ENCODE results near the gene SYNC.
"Not testable (repeated sequence)": the region's sequence is repeated elsewhere in the genome, so short reads cannot be mapped to it uniquely, and the experiment has no call there.

SYNC gene

DNA sequence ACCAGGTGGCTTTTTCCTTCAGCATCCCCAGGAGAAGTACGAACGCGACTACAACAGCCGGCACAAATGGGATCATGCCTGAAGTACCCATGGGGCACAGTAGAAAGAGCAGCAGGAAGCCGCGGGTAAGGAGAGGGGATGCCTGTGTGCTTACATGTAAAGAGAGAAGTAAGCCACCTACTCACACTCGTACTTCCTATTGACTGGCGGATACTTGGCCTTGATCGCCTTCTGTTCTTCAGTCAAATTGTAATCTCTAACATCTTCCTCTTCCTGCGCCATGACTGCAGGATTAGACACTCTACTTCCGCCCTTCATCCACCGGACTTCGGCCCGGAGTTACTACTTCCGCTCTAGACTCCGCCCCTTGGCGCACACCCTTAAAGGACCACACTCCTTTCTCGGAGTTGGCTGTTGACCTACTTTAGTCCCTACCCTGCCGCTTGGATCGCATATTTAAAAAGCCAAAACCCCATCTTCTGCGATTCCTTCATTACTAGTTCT is 52.3 kb downstream of the SYNC start, which contains the start of gene ZBTB8OS:
Gene ZBTB8OS (minus strand): TSS at position 303 of the 504 bp plus-strand sequence. CDS start 21 bp downstream, at position 282.
- Histone ChIP-seq H3K9ac (ENCODE audit: low read depth in 1 of 2, low read length in 2 of 2) (peak within 1 kb of the TSS; percentile 88 to 94), H3K27me3 (ENCODE audit: control insufficient read depth in 1 of 2, insufficient read depth in 2 of 2, low read length in 2 of 2) (no peaks in the 10 kb centered on the region), H3K4me3 (ENCODE audit: low read depth in 1 of 2, low read length in 2 of 2) (peak within 1 kb of the TSS; percentile 91 to 93), H3K36me3 (ENCODE audit: control insufficient read depth in 1 of 2, insufficient read depth in 2 of 2, low read length in 2 of 2) (peaks cover 0 to 20% of the 10 kb centered on the region in 2 donors), H3K9me3 (ENCODE audit: control insufficient read depth in 1 of 2, low read length in 2 of 2) (no peaks in the 10 kb centered on the region), H3K4me1 (ENCODE audit: control insufficient read depth in 1 of 2, insufficient read depth in 2 of 2, low read length in 2 of 2) (peaks cover 11 to 33% of the 10 kb centered on the region in 2 donors), H3K27ac (ENCODE audit: low read depth, low read length) (peak within 1 kb of the TSS; percentile 98)

DNA sequence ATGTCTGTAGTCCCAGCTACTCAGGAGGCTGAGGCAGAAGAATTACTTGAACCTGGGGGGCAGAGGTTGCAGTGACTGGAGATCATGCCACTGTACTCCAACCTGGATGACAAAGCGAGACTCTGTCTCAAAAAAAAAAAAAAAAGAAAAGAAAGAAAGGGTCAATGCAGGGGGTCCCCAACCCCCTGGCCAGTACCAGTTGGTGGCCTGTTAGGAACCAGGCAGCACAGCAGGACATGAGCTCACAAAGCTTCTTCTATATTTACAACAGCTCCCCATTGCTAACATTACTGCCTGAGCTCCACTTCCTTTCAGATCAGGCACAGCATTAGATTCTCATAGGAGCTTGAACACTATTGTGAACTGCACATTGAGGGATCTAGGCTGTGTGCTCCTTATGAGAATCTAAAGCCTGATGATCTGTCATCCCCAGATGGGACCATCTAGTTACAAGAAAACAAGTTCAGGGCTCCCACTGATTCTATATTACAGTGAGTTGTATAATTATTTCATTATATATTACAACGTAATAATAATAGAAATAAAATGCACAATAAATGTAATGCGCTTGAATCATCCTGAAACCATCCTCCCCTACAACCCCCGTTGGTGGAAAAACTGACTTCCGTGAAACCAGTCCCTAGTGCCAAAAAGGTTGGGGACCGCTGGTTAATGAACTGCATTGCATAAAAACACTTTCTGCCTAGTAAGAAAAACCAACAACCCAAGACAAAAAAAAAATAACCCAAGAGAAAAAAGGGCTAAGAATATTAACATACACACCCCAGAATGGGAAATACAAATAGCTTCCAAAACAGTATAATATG is 55.0 kb downstream of the SYNC start:
- H3K4me3 ChIP-seq (ENCODE audit: low read depth in 1 of 2, low read length in 2 of 2), result no peak overlapping the region
- no peak overlapping the region for H3K9ac ChIP-seq (ENCODE audit: low read depth in 1 of 2, low read length in 2 of 2)
- H3K9me3 ChIP-seq (ENCODE audit: control insufficient read depth in 1 of 2, low read length in 2 of 2), result no peaks in the 10 kb centered on the region
- no peak overlapping the region for H3K27ac ChIP-seq (ENCODE audit: low read depth, low read length)
- H3K27me3 ChIP-seq (ENCODE audit: control insufficient read depth in 1 of 2, insufficient read depth in 2 of 2, low read length in 2 of 2), result no peaks in the 10 kb centered on the region
- peaks cover 6 to 21% of the 10 kb centered on the region in 2 donors for H3K4me1 ChIP-seq (ENCODE audit: control insufficient read depth in 1 of 2, insufficient read depth in 2 of 2, low read length in 2 of 2)
- no peaks in the 10 kb centered on the region for H3K36me3 ChIP-seq (ENCODE audit: control insufficient read depth in 1 of 2, insufficient read depth in 2 of 2, low read length in 2 of 2)

DNA sequence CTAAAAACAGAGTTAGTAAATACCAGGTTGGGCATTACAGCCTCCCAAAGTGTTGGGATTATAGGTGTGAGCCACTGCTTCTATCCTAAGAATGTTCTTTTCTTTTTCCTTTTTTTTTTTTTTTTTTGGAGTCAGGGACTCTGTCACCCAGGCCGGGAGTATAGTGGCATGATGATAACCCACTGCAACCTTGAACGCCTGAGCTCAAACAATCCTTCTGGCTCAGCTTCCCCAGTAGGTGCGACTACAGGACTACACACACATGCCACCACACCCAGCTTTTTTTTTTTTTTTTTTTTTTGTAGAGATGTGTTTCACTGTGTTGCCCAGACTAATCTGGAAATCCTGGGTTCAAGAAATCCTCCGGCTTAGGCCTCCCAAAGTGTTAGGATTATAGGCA is 58.1 kb downstream of the SYNC start:
- Histone ChIP-seq H3K9ac (ENCODE audit: low read depth in 1 of 2, low read length in 2 of 2) (no peak overlapping the region), H3K9me3 (ENCODE audit: control insufficient read depth in 1 of 2, low read length in 2 of 2) (no peaks in the 10 kb centered on the region), H3K4me3 (ENCODE audit: low read depth in 1 of 2, low read length in 2 of 2) (no peak overlapping the region), H3K36me3 (ENCODE audit: control insufficient read depth in 1 of 2, insufficient read depth in 2 of 2, low read length in 2 of 2) (peaks cover 0 to 1% of the 10 kb centered on the region in 2 donors), H3K27me3 (ENCODE audit: control insufficient read depth in 1 of 2, insufficient read depth in 2 of 2, low read length in 2 of 2) (no peaks in the 10 kb centered on the region), H3K27ac (ENCODE audit: low read depth, low read length) (no peak overlapping the region), H3K4me1 (ENCODE audit: control insufficient read depth in 1 of 2, insufficient read depth in 2 of 2, low read length in 2 of 2) (peaks cover 0 to 9% of the 10 kb centered on the region in 2 donors)

DNA sequence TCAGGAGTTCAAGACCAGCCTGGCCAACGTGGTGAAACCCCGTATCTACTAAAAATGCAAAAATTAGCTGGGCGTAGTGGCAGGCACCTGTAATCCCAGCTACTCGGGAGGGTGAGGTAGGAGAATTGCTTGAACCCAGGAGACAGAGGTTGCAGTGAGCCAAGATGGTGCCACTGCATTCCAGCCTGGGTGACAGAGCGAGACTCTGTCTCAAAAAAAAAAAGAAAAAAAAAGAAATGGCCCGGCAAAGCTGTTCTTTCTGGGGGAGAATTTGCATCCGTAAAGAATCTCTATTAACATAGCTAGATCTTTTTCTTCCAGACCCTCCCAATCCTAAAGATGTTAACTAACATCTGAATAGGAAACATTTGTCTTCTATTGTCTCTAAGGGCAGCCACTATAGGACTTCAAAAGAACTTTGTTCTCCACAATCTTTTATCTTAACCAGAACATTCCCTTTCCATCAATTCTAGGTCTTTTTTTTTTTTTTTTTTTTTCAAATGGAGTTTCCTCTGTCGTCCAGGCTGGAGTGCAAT is 60.2 kb downstream of the SYNC start:
- H3K27me3 ChIP-seq (ENCODE audit: control insufficient read depth in 1 of 2, insufficient read depth in 2 of 2, low read length in 2 of 2), result not testable (repeated sequence)

DNA sequence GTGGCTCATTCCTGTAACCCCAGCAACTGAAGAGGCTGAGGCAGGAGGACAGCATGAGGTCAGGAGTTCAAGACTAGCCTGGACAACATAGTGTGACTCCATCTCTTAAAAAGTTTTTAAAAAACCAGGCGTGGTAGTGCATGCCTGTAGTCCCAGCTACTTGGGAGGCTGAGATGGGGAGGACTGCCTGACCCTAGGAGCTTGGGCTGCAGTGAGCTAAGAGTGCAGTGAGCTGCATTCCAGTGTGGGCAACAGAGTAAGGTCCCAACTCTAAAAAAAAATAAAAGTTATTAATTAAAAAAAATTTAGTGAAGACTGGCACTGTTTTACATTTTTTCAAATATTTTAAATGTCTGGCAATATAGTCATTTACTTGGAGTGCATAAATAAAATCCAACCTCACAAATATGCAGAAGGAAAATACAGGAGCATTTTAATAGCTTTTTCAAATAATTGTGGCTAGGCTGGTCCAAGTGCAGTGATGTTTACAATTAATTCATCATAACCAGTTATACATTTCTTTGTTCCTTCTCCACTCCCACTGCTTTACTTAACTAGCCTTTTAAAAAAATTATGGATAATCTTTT is 63.0 kb downstream of the SYNC start:
- Histone ChIP-seq H3K4me1 (ENCODE audit: control insufficient read depth in 1 of 2, insufficient read depth in 2 of 2, low read length in 2 of 2) (no peaks in the 10 kb centered on the region), H3K27ac (ENCODE audit: low read depth, low read length) (no peak overlapping the region), H3K4me3 (ENCODE audit: low read depth in 1 of 2, low read length in 2 of 2) (no peak overlapping the region), H3K9ac (ENCODE audit: low read depth in 1 of 2, low read length in 2 of 2) (no peak overlapping the region), H3K36me3 (ENCODE audit: control insufficient read depth in 1 of 2, insufficient read depth in 2 of 2, low read length in 2 of 2) (peaks cover 0 to 10% of the 10 kb centered on the region in 2 donors), H3K27me3 (ENCODE audit: control insufficient read depth in 1 of 2, insufficient read depth in 2 of 2, low read length in 2 of 2) (no peaks in the 10 kb centered on the region), H3K9me3 (ENCODE audit: control insufficient read depth in 1 of 2, low read length in 2 of 2) (no peaks in the 10 kb centered on the region)

More for the DNA sequence above, 60.2 kb downstream of the SYNC start:
- not testable (repeated sequence) for H3K9me3 ChIP-seq (ENCODE audit: control insufficient read depth in 1 of 2, low read length in 2 of 2); H3K9ac ChIP-seq (ENCODE audit: low read depth in 1 of 2, low read length in 2 of 2); H3K4me1 ChIP-seq (ENCODE audit: control insufficient read depth in 1 of 2, insufficient read depth in 2 of 2, low read length in 2 of 2); H3K27ac ChIP-seq (ENCODE audit: low read depth, low read length); H3K4me3 ChIP-seq (ENCODE audit: low read depth in 1 of 2, low read length in 2 of 2); H3K36me3 ChIP-seq (ENCODE audit: control insufficient read depth in 1 of 2, insufficient read depth in 2 of 2, low read length in 2 of 2)

DNA sequence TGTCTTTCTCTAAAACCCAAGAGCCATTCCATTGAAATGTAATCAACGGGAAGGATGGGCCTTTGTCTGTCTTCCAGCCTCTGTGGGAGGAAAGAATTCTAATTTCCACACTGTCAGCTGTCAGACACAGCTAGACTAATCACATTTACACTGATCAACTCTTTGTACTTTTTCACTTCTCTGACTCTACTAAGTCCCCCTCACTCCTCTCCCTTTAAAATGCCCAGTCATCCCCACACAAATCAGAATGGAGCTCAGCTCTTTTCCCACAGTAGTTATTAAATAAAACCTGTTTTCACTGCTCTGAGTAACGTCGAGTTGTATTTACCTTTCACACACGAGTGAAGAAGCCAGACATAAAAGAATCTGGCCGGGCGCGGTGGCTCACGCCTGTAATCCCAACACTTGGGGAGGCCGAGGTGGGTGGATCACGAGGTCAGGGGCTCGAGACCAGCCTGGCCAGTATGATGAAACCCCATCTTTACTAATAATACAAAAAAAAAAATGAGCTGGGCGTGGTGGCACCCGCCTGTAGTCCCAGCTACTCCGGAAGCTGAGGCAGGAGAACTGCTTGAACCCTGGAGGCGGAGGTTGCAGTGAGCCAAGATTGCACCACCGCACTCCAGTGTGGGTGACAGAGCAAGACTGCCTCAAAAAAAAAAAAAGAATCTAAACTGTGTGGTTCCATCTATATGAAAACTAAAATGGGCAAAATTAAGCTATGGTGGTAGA is 65.5 kb downstream of the SYNC start:
- Histone ChIP-seq H3K4me1 (ENCODE audit: control insufficient read depth in 1 of 2, insufficient read depth in 2 of 2, low read length in 2 of 2) (no peaks in the 10 kb centered on the region), H3K4me3 (ENCODE audit: low read depth in 1 of 2, low read length in 2 of 2) (no peak overlapping the region), H3K9me3 (ENCODE audit: control insufficient read depth in 1 of 2, low read length in 2 of 2) (no peaks in the 10 kb centered on the region), H3K27ac (ENCODE audit: low read depth, low read length) (no peak overlapping the region), H3K36me3 (ENCODE audit: control insufficient read depth in 1 of 2, insufficient read depth in 2 of 2, low read length in 2 of 2) (peaks cover 5 to 26% of the 10 kb centered on the region in 2 donors), H3K27me3 (ENCODE audit: control insufficient read depth in 1 of 2, insufficient read depth in 2 of 2, low read length in 2 of 2) (no peaks in the 10 kb centered on the region), H3K9ac (ENCODE audit: low read depth in 1 of 2, low read length in 2 of 2) (no peak overlapping the region)

DNA sequence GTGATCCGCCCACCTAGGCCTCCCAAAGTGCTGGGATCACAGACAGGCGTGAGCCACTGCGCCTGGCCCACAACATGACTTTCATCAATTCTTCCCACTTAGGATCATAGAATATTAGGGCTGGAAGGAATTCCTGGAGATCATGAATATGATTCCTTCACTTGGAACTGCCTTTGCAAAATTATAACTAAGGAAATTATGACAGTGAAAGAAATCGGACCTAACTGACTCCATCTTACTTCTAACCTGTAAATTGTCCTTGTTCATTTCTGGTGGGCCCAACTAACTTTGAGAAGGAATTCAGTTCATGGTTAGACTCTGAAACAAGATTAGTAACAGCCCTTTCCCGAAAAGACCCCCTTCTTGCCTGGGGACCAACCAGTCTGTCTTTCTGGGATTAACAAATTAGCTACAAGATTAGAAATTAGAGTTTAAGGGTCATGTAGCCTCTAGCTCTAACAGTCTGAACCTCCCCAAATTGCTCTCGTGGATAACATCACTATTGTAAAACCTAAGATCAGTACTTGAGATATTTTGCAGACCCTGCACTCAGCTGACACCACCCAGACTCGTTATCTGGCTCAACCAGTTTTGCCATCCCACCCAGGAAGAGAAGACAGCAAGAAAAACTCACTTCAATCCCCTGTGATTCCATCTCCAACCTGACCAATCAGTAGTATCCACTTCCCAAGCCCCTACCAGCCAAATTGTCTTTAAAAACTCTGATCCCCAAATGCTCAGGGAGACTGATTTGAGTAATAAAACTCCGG is 66.9 kb downstream of the SYNC start:
- H3K9ac ChIP-seq (ENCODE audit: low read depth in 1 of 2, low read length in 2 of 2), result no peak overlapping the region
- H3K4me1 ChIP-seq (ENCODE audit: control insufficient read depth in 1 of 2, insufficient read depth in 2 of 2, low read length in 2 of 2), result no peaks in the 10 kb centered on the region
- no peak overlapping the region for H3K27ac ChIP-seq (ENCODE audit: low read depth, low read length)
- H3K36me3 ChIP-seq (ENCODE audit: control insufficient read depth in 1 of 2, insufficient read depth in 2 of 2, low read length in 2 of 2), result peaks cover 5 to 30% of the 10 kb centered on the region in 2 donors
- H3K4me3 ChIP-seq (ENCODE audit: low read depth in 1 of 2, low read length in 2 of 2), result no peak overlapping the region
- no peaks in the 10 kb centered on the region for H3K27me3 ChIP-seq (ENCODE audit: control insufficient read depth in 1 of 2, insufficient read depth in 2 of 2, low read length in 2 of 2)
- no peaks in the 10 kb centered on the region for H3K9me3 ChIP-seq (ENCODE audit: control insufficient read depth in 1 of 2, low read length in 2 of 2)

DNA sequence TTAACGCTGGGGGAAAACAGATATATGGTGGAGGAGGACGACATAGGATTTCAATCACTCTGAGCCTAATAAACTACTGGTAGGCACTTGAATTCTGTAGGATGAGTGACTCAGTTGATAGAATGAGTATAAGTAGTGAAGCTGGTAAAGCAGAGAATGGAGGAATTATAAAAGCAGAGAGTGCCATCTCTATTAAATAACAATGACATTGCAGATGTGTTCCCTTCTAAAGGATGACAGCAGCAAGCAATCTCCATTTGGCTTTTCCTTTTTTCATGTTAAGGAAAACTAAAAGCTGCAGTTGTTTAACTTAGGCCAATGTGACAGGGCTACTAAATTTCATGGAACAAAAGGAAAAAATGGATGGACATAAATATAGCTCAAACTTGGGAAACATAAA is 69.7 kb downstream of the SYNC start:
- H3K9ac ChIP-seq (ENCODE audit: low read depth in 1 of 2, low read length in 2 of 2), result no peak overlapping the region
- no peak overlapping the region for H3K27ac ChIP-seq (ENCODE audit: low read depth, low read length)
- H3K9me3 ChIP-seq (ENCODE audit: control insufficient read depth in 1 of 2, low read length in 2 of 2), result no peaks in the 10 kb centered on the region
- H3K36me3 ChIP-seq (ENCODE audit: control insufficient read depth in 1 of 2, insufficient read depth in 2 of 2, low read length in 2 of 2), result peaks cover 5 to 29% of the 10 kb centered on the region in 2 donors
- no peaks in the 10 kb centered on the region for H3K27me3 ChIP-seq (ENCODE audit: control insufficient read depth in 1 of 2, insufficient read depth in 2 of 2, low read length in 2 of 2)
- H3K4me1 ChIP-seq (ENCODE audit: control insufficient read depth in 1 of 2, insufficient read depth in 2 of 2, low read length in 2 of 2), result no peaks in the 10 kb centered on the region
- H3K4me3 ChIP-seq (ENCODE audit: low read depth in 1 of 2, low read length in 2 of 2), result no peak overlapping the region

DNA sequence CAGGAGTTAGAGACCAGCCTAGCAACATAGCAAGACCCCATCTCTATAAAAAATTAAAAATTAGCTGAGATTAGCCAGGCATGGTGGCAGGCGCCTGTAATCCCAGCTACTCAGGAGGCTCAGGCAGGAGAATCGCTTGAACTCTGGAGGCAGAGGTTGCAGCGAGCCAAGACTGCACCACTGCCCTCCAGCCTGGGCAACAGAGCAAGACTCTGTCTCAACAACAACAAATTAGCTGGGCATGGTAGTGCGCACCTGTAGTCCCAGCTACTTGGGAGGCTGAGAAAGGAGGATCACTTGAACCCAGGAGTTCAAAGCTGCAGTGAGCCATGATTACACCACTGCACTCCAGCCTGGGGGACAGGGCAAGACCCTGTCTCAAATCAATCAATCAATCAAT is 72.4 kb downstream of the SYNC start:
- not testable (repeated sequence) for H3K27me3 ChIP-seq (ENCODE audit: control insufficient read depth in 1 of 2, insufficient read depth in 2 of 2, low read length in 2 of 2); H3K9ac ChIP-seq (ENCODE audit: low read depth in 1 of 2, low read length in 2 of 2); H3K9me3 ChIP-seq (ENCODE audit: control insufficient read depth in 1 of 2, low read length in 2 of 2); H3K27ac ChIP-seq (ENCODE audit: low read depth, low read length); H3K4me1 ChIP-seq (ENCODE audit: control insufficient read depth in 1 of 2, insufficient read depth in 2 of 2, low read length in 2 of 2); H3K4me3 ChIP-seq (ENCODE audit: low read depth in 1 of 2, low read length in 2 of 2)
- peaks cover 10 to 37% of the 10 kb centered on the region in 2 donors for H3K36me3 ChIP-seq (ENCODE audit: control insufficient read depth in 1 of 2, insufficient read depth in 2 of 2, low read length in 2 of 2)
